ENCODE results near the gene KRTAP2-4.
"Not testable (repeated sequence)": the region's sequence is repeated elsewhere in the genome, so short reads cannot be mapped to it uniquely, and the experiment has no call there.

Gene KRTAP2-4

DNA sequence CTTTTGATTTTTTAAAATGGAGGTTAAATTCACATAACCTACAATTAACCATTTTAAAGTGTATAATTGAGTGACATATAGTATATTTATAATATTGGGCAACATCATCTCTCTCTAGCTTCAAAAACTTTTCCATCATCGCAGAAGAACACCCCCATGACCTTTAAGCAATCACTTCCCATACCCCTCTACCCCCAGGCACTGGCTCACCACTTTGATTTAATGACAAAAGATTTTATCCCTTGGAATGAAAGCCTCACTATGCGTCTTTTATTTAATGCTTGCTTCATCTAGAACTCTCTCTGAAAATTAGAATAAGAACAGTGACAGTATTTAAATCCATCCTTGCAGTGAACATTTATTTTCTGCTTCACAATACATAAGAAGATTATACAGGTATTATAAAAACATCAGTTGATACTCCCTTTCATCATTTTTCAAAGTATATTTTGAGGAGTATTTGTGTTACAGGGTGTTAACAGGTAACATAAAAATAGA, 27.8 kb downstream of the KRTAP2-4 start:
- no peak for DNase-seq (ENCODE audit: low read depth)

DNA sequence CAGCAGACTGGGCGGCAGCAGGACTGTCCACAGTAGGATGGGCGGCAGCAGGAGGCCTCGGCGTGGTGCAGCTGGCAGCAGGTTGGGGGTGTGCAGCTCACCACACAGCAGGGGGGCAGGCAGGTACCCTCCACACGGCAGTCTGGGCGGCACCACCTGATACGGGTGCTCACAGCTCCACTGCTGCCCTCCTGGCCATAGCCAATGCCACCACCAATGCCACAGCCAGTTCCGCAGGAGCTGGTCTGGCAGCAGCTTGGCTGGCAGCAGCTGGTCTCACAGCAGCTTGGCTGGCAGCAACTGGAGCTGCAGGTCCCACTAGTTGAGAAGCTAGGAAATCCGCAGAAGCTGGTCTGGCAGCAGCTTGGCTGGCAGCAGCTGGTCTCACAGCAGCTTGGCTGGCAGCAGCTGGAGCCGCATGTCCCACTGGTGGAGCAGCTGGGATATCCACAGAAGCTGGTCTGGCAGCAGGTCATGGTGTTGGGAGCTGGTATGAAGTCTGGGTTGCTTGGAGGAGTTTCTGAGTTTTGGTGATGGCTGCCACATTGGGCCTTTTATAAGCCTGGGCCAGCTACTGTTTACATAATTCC, 31.2 kb downstream of the KRTAP2-4 start, which contains the start of gene KRTAP1-3:
Gene KRTAP1-3 (minus strand): TSS at position 529 of the 590 bp plus-strand sequence. CDS start 53 bp downstream, at position 476.
- DNase-seq (ENCODE audit: low read depth), result not testable (repeated sequence)

DNA sequence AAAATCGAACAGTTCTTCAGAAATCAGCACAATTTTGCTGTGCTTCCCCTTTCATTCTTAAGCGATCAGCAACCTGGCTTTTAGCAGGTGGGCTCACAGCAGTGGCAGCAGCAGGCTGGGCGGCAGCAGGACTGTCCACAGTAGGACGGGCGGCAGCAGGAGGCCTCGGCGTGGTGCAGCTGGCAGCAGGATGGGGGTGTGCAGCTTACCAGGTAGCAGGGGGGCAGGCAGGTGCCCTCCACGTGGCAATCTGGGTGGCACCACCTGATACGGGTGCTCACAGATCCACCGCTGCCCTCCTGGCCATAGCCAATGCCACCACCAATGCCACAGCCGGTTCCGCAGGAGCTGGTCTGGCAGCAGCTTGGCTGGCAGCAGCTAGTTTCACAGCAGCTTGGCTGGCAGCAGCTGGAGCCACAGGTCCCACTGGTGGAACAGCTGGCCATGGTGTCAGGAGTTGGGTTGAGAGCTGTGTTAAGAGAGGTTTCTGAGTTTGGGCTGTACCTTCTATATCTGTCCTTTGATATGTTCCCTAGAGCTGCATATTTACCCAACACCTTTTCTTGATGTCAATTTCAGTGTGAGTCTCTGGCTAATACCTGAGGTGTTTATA, 35.9 kb downstream of the KRTAP2-4 start, which contains the start of gene KRTAP1-4:
Gene KRTAP1-4 (minus strand): TSS at position 563 of the 613 bp plus-strand sequence. CDS start 117 bp downstream, at position 446.
- no peak for DNase-seq (ENCODE audit: low read depth)

DNA sequence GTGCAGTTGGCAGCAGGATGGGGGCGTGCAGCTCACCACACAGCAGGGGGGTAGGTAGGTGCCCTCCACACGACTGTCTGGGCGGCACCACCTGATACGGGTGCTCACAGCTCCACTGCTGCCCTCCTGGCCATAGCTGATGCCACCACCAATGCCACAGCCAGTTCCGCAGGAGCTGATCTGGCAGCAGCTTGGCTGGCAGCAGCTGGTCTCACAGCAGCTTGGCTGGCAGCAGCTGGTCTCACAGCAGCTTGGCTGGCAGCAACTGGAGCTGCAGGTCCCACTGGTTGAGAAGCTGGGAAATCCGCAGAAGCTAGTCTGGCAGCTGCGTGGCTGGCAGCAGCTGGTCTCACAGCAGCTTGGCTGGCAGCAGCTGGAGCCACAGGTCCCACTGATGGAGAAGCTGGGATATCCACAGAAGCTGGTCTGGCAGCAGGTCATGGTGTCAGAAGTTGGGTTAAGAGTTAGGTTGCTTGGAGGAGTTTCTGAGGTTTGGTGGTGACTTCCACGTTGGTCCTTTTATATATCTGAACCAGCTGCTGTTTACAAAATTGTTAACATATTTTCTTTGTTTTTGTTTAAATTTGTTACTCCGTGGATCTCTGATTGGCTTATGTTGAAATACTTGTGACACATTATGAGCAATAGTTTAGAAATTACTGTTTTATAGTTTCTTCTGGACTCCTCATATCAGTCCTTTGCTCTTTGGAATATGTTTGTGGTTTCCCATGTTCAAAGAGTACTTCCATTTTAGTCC, 38.8 kb downstream of the KRTAP2-4 start, which contains the start of gene KRTAP1-5:
Gene KRTAP1-5 (minus strand): TSS at position 494 of the 757 bp plus-strand sequence. CDS start 53 bp downstream, at position 441.
- no peak for DNase-seq (ENCODE audit: low read depth)

DNA sequence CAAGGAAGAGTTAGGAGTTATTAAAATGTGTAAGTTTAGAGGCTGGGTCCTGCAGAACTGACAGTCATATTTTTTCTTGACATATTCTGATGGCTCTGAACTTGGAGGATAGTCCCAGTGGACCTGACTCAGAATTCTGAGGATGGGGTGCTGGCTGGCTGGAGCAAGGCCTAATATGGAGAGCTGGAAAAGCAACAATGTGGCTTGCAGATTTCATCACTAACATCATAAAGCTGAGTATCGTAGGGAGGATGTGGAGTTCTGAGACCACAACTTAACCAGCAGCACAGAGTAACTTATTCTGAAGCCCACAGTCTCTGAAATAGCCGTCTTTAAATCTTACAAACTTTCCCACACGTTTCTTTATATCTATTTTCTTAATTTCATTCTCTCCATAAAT, 41.0 kb downstream of the KRTAP2-4 start:
- DNase-seq (ENCODE audit: low read depth), result no peak

DNA sequence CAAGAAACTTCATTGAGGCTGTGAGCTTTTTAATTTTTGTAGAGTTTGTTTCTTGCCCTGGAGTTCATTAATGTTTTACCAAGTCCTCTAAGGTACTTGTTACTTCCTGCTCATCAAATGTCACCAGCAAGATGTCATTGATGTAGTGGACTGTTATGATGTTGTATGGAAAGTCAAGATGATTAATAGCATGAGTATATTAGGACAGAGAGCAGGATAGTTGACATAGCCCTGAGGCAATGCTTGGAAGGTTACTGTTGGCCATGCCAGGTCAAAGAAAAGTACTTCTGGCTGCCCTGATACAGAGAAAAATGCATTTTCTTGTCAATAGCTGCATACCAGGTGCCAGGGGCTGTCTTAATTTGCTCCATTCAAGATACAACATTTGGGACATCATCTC, 45.3 kb downstream of the KRTAP2-4 start:
- no peak for DNase-seq (ENCODE audit: low read depth)

DNA sequence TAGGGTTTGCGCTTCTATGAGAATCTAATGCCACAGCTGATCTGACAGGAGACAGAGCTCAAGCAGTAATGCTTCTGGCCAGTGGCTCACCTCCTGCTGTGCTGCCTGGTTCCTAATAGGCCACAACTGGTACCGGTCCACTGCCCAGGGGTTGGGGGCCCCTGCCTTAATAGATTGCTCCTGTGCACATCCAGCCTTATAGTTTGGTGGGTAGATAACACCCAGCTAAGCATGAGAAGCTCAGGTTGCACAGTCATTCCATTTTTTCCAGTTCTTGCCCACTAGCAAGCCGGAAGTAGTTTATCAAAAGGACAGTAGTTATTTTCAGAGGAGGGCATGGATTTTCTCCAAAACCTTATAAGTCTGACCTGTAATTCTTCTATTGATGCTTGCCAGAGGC, 46.3 kb downstream of the KRTAP2-4 start:
- DNase-seq (ENCODE audit: low read depth), result no peak

DNA sequence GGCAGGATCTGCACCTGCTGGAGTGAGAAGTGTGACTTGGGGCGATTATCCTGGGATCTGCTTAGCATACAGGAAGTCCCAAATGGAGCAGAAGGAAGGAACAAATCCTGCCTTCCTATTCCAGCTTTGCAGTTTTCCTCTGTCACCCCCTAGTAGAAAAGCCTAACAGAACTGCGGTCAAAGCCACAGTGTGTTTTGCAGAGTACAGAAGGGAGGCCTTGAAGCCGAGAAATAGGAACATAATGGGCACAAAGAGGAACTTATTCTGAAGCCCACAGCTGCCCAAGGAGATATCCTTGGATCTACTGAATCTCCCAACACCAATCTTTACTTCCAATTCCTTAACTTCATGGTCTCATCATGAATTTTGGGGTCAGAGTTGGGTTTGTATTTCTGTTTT, 47.1 kb downstream of the KRTAP2-4 start:
- no peak for DNase-seq (ENCODE audit: low read depth)

DNA sequence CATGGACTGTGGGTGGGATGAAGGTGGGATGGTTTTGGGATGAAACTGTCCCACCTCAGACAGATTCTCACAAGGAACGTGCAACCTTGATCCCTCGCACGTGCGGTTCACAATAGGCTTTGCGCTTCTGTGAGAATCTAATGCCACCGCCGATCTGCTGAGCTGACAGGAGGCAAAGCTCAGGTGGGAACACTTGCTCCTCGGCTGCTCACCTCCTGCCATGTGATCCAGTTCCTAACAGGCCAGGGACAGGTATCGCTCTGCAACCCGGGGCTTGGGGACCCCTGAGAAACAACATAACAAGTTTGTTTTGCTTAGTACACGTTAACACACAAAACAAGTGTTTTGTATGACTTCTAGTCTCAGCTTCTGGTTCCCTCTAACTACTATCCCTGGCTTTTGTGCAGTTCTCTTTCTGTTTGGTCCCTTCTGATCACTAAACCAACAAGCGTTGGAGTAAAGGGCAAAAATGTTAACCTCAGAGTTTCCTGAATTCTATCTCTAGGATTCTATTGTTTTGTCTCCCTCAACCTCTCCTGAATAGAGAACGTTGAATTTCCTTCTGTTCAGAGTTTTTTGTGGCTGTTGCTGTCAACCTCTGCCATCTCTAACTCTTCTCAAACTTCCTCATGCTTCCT, 49.0 kb downstream of the KRTAP2-4 start:
- DNase-seq (ENCODE audit: low read depth), result no peak

DNA sequence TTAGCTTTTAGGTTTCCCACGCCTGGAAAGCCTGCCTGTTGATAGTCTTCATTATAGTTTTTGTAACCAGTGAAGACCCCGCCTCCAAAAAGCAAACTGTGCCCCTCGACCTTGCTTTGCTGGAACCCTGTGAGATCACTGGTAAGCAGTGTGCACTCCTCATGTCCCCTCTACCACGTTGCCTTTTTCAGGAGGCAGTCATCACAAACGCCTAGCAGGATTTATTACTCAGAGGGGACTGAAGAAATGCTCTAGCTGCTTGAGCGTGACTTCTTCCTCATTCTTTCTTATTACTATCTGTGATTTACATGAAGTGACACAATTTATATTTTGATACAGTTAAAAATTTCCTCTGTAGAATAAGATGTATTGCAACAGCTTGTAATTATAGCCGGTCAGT, 50.2 kb downstream of the KRTAP2-4 start:
- no peak for DNase-seq (ENCODE audit: low read depth)

Measured in stimulated activated CD8-positive, alpha-beta memory T cell treated with anti-CD3 and anti-CD28 coated beads, Interleukin-4, amount 100 ng/mL, for 24 hours (primary cell).